PC-3 (cell line): ENCODE results near the gene DENND11. TPM values are rescaled to one million over a fixed set of nuclear protein-coding genes. Genes with fewer than 3 reads are reported as not detected.

Source experiments
- ATAC-seq: fragments of 200-7000 bp; cut with Tn5 transposase; 2 replicates; pipeline ENCODE4 v1.9.1; 2020; ENCODE audit warnings: mild to moderate bottlenecking, moderate library complexity
- BruUV-seq: library from RNA; stranded (reverse); fragments of 400-500 nt; replicated peaks from 2 replicates; lab custom pipeline; 2021; lab: Mats Ljungman, UMichigan
- CTCF ChIA-PET: fragments of 300-600 bp; sonication (Branson Sonifier 250); formaldehyde crosslinking; loops from one replicate; lab custom pipeline; 2022; ENCODE audit warnings: antibody characterized with exemption; lab: Charles Lee
- POLR2A ChIA-PET: fragments of 300-600 bp; sonication (Branson Sonifier 250); formaldehyde crosslinking; loops from one replicate; lab custom pipeline; 2022; ENCODE audit warnings: antibody characterized with exemption; ENCODE audit not compliant: unreplicated experiment; lab: Charles Lee
- DNase-seq: peaks from one replicate; pipeline ENCODE4 v3.0.0-alpha.2; 2015
- H2AFZ ChIP-seq: fragments of 300-600 bp; sonication (generic); 2 replicates; pipeline ENCODE4 v1.6.0; 2016; ENCODE audit warnings: antibody characterized with exemption, low read length
- H3F3A ChIP-seq: fragments of 300-600 bp; sonication (generic); one replicate; pipeline ENCODE4 v1.6.0; 2017; ENCODE audit warnings: antibody characterized with exemption, low read length, control low read depth, mild to moderate bottlenecking; ENCODE audit not compliant: unreplicated experiment
- H3K27ac ChIP-seq: fragments of 300-600 bp; sonication (generic); 2 replicates; pipeline ENCODE4 v1.5.1; 2016; ENCODE audit warnings: mild to moderate bottlenecking, low read length
- H3K27me3 ChIP-seq: fragments of 300-600 bp; sonication (generic); 2 replicates; pipeline ENCODE4 v1.6.1; 2016; ENCODE audit warnings: low read length, mixed read lengths
- H3K36me3 ChIP-seq: fragments of 300-600 bp; sonication (generic); 2 replicates; pipeline ENCODE4 v1.6.1; 2016; ENCODE audit warnings: low read depth, mixed run types, low read length, mixed read lengths
- H3K4me1 ChIP-seq: fragments of 300-600 bp; sonication (generic); 2 replicates; pipeline ENCODE4 v1.5.1; 2016; ENCODE audit warnings: low read length; ENCODE audit not compliant: insufficient read depth
- H3K4me2 ChIP-seq: fragments of 300-600 bp; sonication (generic); 2 replicates; pipeline ENCODE4 v1.6.0; 2016; ENCODE audit warnings: low read length
- H3K4me3 ChIP-seq: fragments of 300-600 bp; sonication (generic); 2 replicates; pipeline ENCODE4 v1.5.1; 2016; ENCODE audit warnings: mild to moderate bottlenecking, low read length, mixed read lengths
- H3K79me2 ChIP-seq: fragments of 300-600 bp; sonication (generic); 2 replicates; pipeline ENCODE4 v1.6.1; 2017; ENCODE audit warnings: low read length, mixed read lengths
- H3K9ac ChIP-seq: fragments of 300-600 bp; sonication (generic); 2 replicates; pipeline ENCODE4 v1.6.0; 2016; ENCODE audit warnings: mild to moderate bottlenecking, low read length
- H3K9me2 ChIP-seq: fragments of 300-600 bp; sonication (generic); replicated peaks from 2 replicates; pipeline ENCODE4 v1.6.1; 2016; ENCODE audit warnings: mixed run types, low read length, mixed read lengths
- H3K9me3 ChIP-seq: fragments of 300-600 bp; sonication (generic); 2 replicates; pipeline ENCODE4 v1.6.1; 2016; ENCODE audit warnings: low read length, mixed read lengths
- H4K20me1 ChIP-seq: fragments of 300-600 bp; sonication (generic); 2 replicates; pipeline ENCODE4 v1.6.1; 2016; ENCODE audit warnings: low read length, mixed read lengths
- EZH2 ChIP-seq: fragments of 300-600 bp; sonication (generic); IDR thresholded peaks from one replicate; pipeline ENCODE4 v1.6.1; 2017; ENCODE audit warnings: antibody characterized with exemption, mild to moderate bottlenecking, low read length; ENCODE audit not compliant: unreplicated experiment
- EZH2phosphoT487 ChIP-seq: fragments of 300-600 bp; sonication (generic); IDR thresholded peaks from 2 replicates; pipeline ENCODE4 v1.6.1; 2018; ENCODE audit warnings: mild to moderate bottlenecking, antibody characterized with exemption, low read length, borderline replicate concordance
- intact Hi-C: fragments of 100-400 bp; cut with micrococcal nuclease; formaldehyde crosslinking; loops from 2 replicates; pipeline ENCODE4 v1.9.0; 2023
- total RNA-seq: library from RNA; depleted of rRNA; stranded (reverse); fragments of >200 nt; gene quantifications from 2 replicates; pipeline ENCODE4 v1.2.3, GENCODE V29; 2014
- TF ChIP-seq, protein P1 (sequence below): fragments of 300-600 bp; sonication (generic); conservative IDR thresholded peaks from 2 replicates; pipeline ENCODE4 v1.5.1; 2017; ENCODE audit warnings: antibody characterized with exemption, low read depth, mild to moderate bottlenecking, low read length

DENND11 gene
- total RNA-seq, 1 experiment from 2014 or later = 6.7 TPM

GRCh38 chr7:141722529-141722928 lies 20.6 kb upstream of the DENND11 start:
- CTCF ChIA-PET = interaction anchor here (0.6 kb wide), 1 partner anchor 92 kb away, joined by 4 read pairs; no protein-coding TSS in a partner anchor
- TF ChIP-seq EZH2 (no peak), EZH2phosphoT487 (no peak)
- TF ChIP-seq, protein P1, sequence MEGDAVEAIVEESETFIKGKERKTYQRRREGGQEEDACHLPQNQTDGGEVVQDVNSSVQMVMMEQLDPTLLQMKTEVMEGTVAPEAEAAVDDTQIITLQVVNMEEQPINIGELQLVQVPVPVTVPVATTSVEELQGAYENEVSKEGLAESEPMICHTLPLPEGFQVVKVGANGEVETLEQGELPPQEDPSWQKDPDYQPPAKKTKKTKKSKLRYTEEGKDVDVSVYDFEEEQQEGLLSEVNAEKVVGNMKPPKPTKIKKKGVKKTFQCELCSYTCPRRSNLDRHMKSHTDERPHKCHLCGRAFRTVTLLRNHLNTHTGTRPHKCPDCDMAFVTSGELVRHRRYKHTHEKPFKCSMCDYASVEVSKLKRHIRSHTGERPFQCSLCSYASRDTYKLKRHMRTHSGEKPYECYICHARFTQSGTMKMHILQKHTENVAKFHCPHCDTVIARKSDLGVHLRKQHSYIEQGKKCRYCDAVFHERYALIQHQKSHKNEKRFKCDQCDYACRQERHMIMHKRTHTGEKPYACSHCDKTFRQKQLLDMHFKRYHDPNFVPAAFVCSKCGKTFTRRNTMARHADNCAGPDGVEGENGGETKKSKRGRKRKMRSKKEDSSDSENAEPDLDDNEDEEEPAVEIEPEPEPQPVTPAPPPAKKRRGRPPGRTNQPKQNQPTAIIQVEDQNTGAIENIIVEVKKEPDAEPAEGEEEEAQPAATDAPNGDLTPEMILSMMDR = no peak
- intact Hi-C loops = no loop called here
- Histone ChIP-seq H3K4me2 (no peak overlapping the region), H3K9me3 (no peaks in the 10 kb centered on the region), H3K27me3 (peaks cover 15% of the 10 kb centered on the region; the same call in 1 of the 2 replicates), H3K4me3 (no peak overlapping the region), H4K20me1 (no peaks in the 10 kb centered on the region), H3K9me2 (no peaks in the 10 kb centered on the region), H3K36me3 (no peaks in the 10 kb centered on the region), H3K9ac (no peak overlapping the region), H3F3A (no peaks in the 10 kb centered on the region), H2AFZ (no peak overlapping the region), H3K79me2 (no peaks in the 10 kb centered on the region), H3K4me1 (no peaks in the 10 kb centered on the region), H3K27ac (no peak overlapping the region)
- no peak for ATAC-seq
- no TSS peak for BruUV-seq
- no peak for DNase-seq
- POLR2A ChIA-PET = no interaction called here

GRCh38 chr7:141717450-141717849 lies 15.5 kb upstream of the DENND11 start:
- ATAC-seq (no peak), DNase-seq (no peak)
- BruUV-seq = no TSS peak
- Histone ChIP-seq H3K4me3 (no peak overlapping the region), H3K36me3 (no peaks in the 10 kb centered on the region), H3K4me2 (no peak overlapping the region), H3F3A (no peaks in the 10 kb centered on the region), H3K9me2 (no peaks in the 10 kb centered on the region), H3K4me1 (no peaks in the 10 kb centered on the region), H4K20me1 (no peaks in the 10 kb centered on the region), H2AFZ (no peak overlapping the region), H3K9me3 (no peaks in the 10 kb centered on the region), H3K27ac (no peak overlapping the region), H3K9ac (no peak overlapping the region), H3K27me3 (0 out of 2 replicates have a peak, but pooled peaks cover 10% of the 10 kb centered on the region), H3K79me2 (no peaks in the 10 kb centered on the region)
- ChIA-PET CTCF (interaction anchor here (0.6 kb wide), 1 partner anchor 17 kb away, joined by 3 read pairs; no protein-coding TSS in a partner anchor), POLR2A (no interaction called here)
- no peak for TF ChIP-seq EZH2
- intact Hi-C loops = no loop called here

- intact Hi-C loops = no loop called here
- 0 out of 2 replicates have a peak, but pooled peaks cover 10% of the 10 kb centered on the region for H3K27me3 ChIP-seq
- POLR2A ChIA-PET = no interaction called here
Observed at GRCh38 chr7:141715794-141716689, 14.1 kb upstream of the DENND11 start.

More at GRCh38 chr7:141715794-141716689, 14.1 kb upstream of the DENND11 start:
- H3K9ac ChIP-seq = no peak overlapping the region
- no peaks in the 10 kb centered on the region for H3K79me2 ChIP-seq
- H3F3A ChIP-seq = no peaks in the 10 kb centered on the region
- DNase-seq (no peak), ATAC-seq (no peak)
- H3K4me2 ChIP-seq = no peak overlapping the region
- no peaks in the 10 kb centered on the region for H3K4me1 ChIP-seq
- no peak overlapping the region for H3K4me3 ChIP-seq
- CTCF ChIA-PET = interaction anchor here (0.6 kb wide), 1 partner anchor 22 kb away, joined by 4 read pairs; no protein-coding TSS in a partner anchor
- no peaks in the 10 kb centered on the region for H3K9me3 ChIP-seq
- H2AFZ ChIP-seq = no peak overlapping the region
- no peaks in the 10 kb centered on the region for H4K20me1 ChIP-seq
- no TSS peak for BruUV-seq
- no peaks in the 10 kb centered on the region for H3K36me3 ChIP-seq
- no peak overlapping the region for H3K27ac ChIP-seq
- H3K9me2 ChIP-seq = no peaks in the 10 kb centered on the region
- no peak for TF ChIP-seq EZH2
